Memory B cell (primary cell): ENCODE measurements around the gene TSSK3.

ENCODE experiments used
- ATAC-seq: fragments of 150-1000 bp; cut with Tn5 transposase; 2 replicates; pipeline ENCODE4 v1.10.0; 2021; ENCODE audit warnings: low read depth, mild to moderate bottlenecking, moderate library complexity
- DNase-seq, 2 donors: peaks; one replicate each; pipeline ENCODE4 v3.0.0; 2022; ENCODE audit warnings: low spot score in 2 of 2
- H3K27ac Mint-ChIP-seq: one replicate; pipeline ENCODE4 v1.8.0; 2022; ENCODE audit warnings: mild to moderate bottlenecking, moderate library complexity, mixed read lengths
- H3K27me3 Mint-ChIP-seq: one replicate; pipeline ENCODE4 v1.8.0; 2022; ENCODE audit warnings: mixed read lengths
- H3K36me3 Mint-ChIP-seq: one replicate; pipeline ENCODE4 v1.8.0; 2022; ENCODE audit warnings: mild to moderate bottlenecking, mixed read lengths
- H3K4me1 Mint-ChIP-seq: one replicate; pipeline ENCODE4 v1.8.0; 2022; ENCODE audit warnings: mixed read lengths
- H3K4me3 Mint-ChIP-seq: one replicate; pipeline ENCODE4 v1.8.0; 2022; ENCODE audit warnings: mild to moderate bottlenecking, moderate library complexity, mixed read lengths
- H3K9me3 Mint-ChIP-seq: one replicate; pipeline ENCODE4 v1.8.0; 2022; ENCODE audit warnings: mixed read lengths

TSSK3 gene

DNA sequence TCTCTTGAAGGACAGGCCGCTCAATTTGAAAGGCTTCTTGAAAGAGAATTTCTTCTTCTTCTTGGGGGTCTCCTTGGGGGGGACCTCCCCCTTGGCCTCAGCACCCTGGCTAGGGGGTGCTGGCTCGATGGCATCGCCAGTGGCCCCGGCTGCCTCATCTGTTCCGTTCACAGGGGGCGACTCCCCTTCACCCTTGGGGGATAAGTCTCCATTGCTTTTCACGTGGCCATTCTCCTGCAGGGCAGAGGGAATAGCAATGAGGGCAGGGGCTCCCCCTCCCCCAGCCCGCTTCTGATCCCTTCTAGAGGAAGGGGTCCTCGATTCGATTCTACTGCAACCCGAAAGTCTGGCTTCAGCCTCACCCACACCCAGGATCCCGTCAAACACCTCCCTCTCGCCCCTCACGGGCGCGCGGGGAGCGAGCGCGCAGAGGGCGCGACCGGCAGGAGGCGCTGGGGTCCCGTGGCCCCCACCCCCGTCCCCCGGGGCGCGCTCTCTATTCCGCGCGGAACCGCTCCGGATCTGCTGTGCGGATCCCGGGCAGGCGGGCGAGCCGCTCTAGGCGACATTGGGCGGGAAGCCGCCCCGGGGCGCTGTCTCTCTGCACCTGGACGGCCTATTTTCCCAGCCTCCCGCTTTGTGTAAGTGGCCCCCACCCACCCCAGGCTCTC lies 27.3 kb upstream of the TSSK3 start:
- Mint-ChIP-seq H3K4me3 (peak overlapping the region; percentile 85), H3K36me3 (peaks cover 18% of the 10 kb centered on the region), H3K27me3 (no peaks in the 10 kb centered on the region), H3K27ac (peak overlapping the region; percentile 79), H3K4me1 (peaks cover 38% of the 10 kb centered on the region), H3K9me3 (no peaks in the 10 kb centered on the region)
- DNase-seq (peak; percentile 68 to 71), ATAC-seq (peak; percentile 43)

GRCh38 chr1:32335535-32335789 lies 26.9 kb upstream of the TSSK3 start:
- H3K36me3 Mint-ChIP-seq = peaks cover 16% of the 10 kb centered on the region
- H3K27ac Mint-ChIP-seq = no peak overlapping the region
- ATAC-seq (peak; percentile 4), DNase-seq (no peak)
- peaks cover 38% of the 10 kb centered on the region for H3K4me1 Mint-ChIP-seq
- H3K9me3 Mint-ChIP-seq = no peaks in the 10 kb centered on the region
- H3K4me3 Mint-ChIP-seq = peak overlapping the region; percentile 85
- no peaks in the 10 kb centered on the region for H3K27me3 Mint-ChIP-seq

DNA sequence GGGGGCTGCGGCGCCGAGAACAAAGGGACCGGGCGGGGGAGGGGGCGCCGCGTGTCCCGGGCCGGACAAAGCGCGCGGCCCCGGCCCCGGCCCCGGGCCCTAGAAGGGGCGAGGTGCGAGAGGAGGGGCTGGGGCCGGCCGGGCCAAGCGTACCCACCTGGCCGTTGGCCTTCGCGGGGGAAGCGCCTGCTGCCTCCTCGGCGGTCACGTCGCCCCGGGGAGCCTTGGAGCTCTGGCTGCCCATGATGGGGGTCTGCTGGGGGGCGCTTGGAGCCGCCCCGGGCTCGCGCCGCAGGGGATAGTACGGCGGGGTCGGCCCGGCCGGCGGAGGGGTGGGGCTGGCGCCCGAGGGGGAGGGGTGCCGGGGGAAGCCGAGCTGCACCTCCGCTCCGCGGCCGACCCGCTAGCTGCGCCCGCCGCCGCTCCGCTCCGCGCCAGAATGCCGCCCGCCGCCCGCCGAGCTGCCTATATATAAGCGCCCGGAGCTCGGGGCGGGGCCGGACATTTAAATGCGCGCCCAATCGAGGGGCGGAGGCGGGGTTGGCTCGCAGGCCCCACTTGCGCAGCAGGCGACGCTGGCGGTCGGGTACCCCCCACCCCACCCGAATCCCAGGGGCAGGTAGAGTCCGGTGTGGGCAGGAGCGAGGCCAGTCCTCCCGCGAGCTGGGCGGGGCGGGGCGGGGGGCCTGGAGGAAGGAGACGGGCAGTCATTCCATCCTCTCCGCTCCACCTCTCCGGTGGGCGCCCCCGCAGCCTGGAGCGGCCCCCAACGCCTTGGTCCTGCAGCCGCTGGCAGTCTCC lies 26.3 kb upstream of the TSSK3 start, which contains the start of gene MARCKSL1:
MARCKSL1 (minus strand) TSS at position 444 of the 801 bp plus-strand sequence; CDS start at position 244, 200 bp downstream.
- ATAC-seq = peak; percentile 52
- no peaks in the 10 kb centered on the region for H3K27me3 Mint-ChIP-seq
- H3K36me3 Mint-ChIP-seq = peaks cover 12% of the 10 kb centered on the region
- peak within 1 kb of the TSS; percentile 85 for H3K4me3 Mint-ChIP-seq
- H3K27ac Mint-ChIP-seq = peak within 1 kb of the TSS; percentile 79
- no peaks in the 10 kb centered on the region for H3K9me3 Mint-ChIP-seq
- peaks cover 38% of the 10 kb centered on the region for H3K4me1 Mint-ChIP-seq
- peak; percentile 93 to 95 for DNase-seq

DNA sequence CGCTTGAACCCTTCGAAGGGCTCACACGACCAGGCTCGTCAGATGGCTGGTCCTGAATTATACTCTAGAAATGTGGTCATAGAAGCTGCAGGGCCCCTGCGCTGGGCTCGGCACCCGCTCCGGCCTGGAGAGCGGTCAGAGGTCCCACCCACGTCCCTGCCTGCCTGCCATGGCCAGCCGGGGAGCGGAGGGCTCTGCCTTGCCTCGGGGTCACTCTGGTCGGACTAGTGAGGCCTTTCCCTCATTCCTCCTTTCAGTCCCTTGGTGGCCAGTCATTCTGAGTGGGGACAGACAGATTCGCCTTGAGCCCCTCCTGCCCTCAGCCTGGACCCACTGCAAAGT lies 25.8 kb upstream of the TSSK3 start:
- no peaks in the 10 kb centered on the region for H3K9me3 Mint-ChIP-seq
- peak overlapping the region; percentile 79 for H3K4me3 Mint-ChIP-seq
- DNase-seq (peak in 1 of 2 donors; percentile 47), ATAC-seq (no peak)
- H3K4me1 Mint-ChIP-seq = peaks cover 38% of the 10 kb centered on the region
- H3K27ac Mint-ChIP-seq = peak overlapping the region; percentile 64
- H3K27me3 Mint-ChIP-seq = no peaks in the 10 kb centered on the region
- peaks cover 8% of the 10 kb centered on the region for H3K36me3 Mint-ChIP-seq

GRCh38 chr1:32336963-32337675 lies 25.2 kb upstream of the TSSK3 start:
- Mint-ChIP-seq H3K4me3 (peak overlapping the region; percentile 79), H3K27ac (peak overlapping the region; percentile 64), H3K36me3 (peaks cover 2% of the 10 kb centered on the region), H3K9me3 (no peaks in the 10 kb centered on the region), H3K4me1 (peaks cover 38% of the 10 kb centered on the region), H3K27me3 (no peaks in the 10 kb centered on the region)
- DNase-seq = peak; percentile 62 to 63
- peak; percentile 61 for ATAC-seq

GRCh38 chr1:32337855-32338636 lies 24.3 kb upstream of the TSSK3 start:
- Mint-ChIP-seq H3K36me3 (peaks cover 2% of the 10 kb centered on the region), H3K27me3 (no peaks in the 10 kb centered on the region), H3K9me3 (no peaks in the 10 kb centered on the region), H3K27ac (peak overlapping the region; percentile 64), H3K4me3 (peak overlapping the region; percentile 79), H3K4me1 (peaks cover 42% of the 10 kb centered on the region)
- ATAC-seq (peak; percentile 19), DNase-seq (no peak)

DNA sequence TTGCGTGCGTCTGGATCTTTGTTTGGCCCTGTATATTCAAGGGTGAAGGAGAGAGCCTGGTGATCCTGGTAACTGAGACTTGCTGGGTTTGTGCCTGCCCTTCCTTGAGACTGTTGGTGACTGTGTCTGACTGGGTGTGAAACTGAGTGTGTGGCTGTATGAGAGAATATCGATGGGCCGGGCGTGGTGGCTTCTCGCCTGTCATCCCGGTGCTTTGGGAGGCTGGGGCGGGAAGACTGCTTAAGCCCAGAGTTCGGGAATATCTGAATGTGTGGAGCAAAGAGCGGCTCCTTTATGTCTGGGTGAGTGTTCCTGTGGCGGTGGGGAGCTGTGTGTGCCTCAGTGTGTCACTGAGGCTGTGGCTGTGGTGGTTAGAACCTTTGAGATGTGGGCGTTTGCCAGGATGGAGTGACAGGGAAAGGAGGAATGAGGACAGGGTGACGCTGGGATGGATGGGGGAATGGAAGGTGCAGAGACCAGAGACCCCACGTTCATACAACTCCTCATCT lies 23.6 kb upstream of the TSSK3 start:
- H3K4me1 Mint-ChIP-seq = peaks cover 38% of the 10 kb centered on the region
- H3K27me3 Mint-ChIP-seq = no peaks in the 10 kb centered on the region

GRCh38 chr1:32339363-32339978 lies 22.9 kb upstream of the TSSK3 start:
- ATAC-seq (peak; percentile 12), DNase-seq (no peak)
- H3K4me3 Mint-ChIP-seq = no peak overlapping the region
- peaks cover 32% of the 10 kb centered on the region for H3K4me1 Mint-ChIP-seq
- no peaks in the 10 kb centered on the region for H3K27me3 Mint-ChIP-seq
- H3K27ac Mint-ChIP-seq = peak overlapping the region; percentile 0
- H3K36me3 Mint-ChIP-seq = no peaks in the 10 kb centered on the region
- H3K9me3 Mint-ChIP-seq = no peaks in the 10 kb centered on the region

More for the DNA sequence above, 23.6 kb upstream of the TSSK3 start:
- DNase-seq (no peak), ATAC-seq (no peak)
- Mint-ChIP-seq H3K27ac (peak overlapping the region; percentile 62), H3K9me3 (no peaks in the 10 kb centered on the region), H3K36me3 (no peaks in the 10 kb centered on the region), H3K4me3 (peak overlapping the region; percentile 47)

DNA sequence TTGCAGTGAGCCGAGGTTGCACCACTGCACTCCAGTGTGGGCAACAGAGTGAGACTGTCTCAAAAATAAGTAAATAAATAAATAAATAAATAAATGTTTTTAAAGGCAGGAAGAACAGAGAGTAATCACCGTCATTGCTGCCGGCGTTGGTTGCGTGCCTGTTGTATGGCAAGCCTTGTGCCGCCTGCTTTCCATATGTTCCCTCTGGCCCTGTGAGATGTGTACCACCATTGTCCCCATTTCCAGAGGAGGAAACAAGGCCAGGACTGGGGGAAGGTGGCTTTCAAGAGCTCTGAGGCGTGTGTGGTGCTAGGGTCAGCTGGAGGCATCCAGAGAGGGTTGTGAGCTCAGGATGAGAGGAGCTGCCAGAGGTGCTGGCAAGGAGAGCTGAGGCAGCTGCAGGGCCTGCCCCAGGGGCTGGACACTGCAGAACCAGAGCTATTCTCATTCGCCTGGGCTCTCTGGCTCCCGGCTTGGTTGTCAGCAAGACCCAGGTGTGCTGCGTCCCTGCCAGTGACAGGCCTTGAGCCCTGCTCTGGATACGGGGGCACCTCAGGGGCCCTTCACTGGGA lies 21.1 kb upstream of the TSSK3 start:
- Mint-ChIP-seq H3K4me3 (no peak overlapping the region), H3K36me3 (no peaks in the 10 kb centered on the region), H3K27me3 (no peaks in the 10 kb centered on the region), H3K27ac (no peak overlapping the region), H3K4me1 (peaks cover 25% of the 10 kb centered on the region), H3K9me3 (no peaks in the 10 kb centered on the region)
- DNase-seq (no peak), ATAC-seq (no peak)

- Mint-ChIP-seq H3K4me3 (no peak overlapping the region), H3K4me1 (peaks cover 22% of the 10 kb centered on the region), H3K9me3 (no peaks in the 10 kb centered on the region), H3K27ac (no peak overlapping the region), H3K36me3 (no peaks in the 10 kb centered on the region), H3K27me3 (no peaks in the 10 kb centered on the region)
- ATAC-seq (no peak), DNase-seq (no peak)
Measured at GRCh38 chr1:32341971-32342370, 20.4 kb upstream of the TSSK3 start.

GRCh38 chr1:32342704-32343103 lies 19.6 kb upstream of the TSSK3 start:
- Mint-ChIP-seq H3K36me3 (no peaks in the 10 kb centered on the region), H3K4me1 (peaks cover 20% of the 10 kb centered on the region), H3K4me3 (no peak overlapping the region), H3K27me3 (no peaks in the 10 kb centered on the region), H3K9me3 (no peaks in the 10 kb centered on the region), H3K27ac (no peak overlapping the region)
- ATAC-seq (no peak), DNase-seq (no peak)

- Mint-ChIP-seq H3K27ac (no peak overlapping the region), H3K4me3 (no peak overlapping the region), H3K27me3 (no peaks in the 10 kb centered on the region), H3K4me1 (peaks cover 6% of the 10 kb centered on the region), H3K36me3 (no peaks in the 10 kb centered on the region), H3K9me3 (no peaks in the 10 kb centered on the region)
- no peak for ATAC-seq
- no peak for DNase-seq
Measured at GRCh38 chr1:32345289-32345827, 17.0 kb upstream of the TSSK3 start.
